ENCODE data around the gene PRKCB.

PRKCB gene

GRCh38 chr16:23974223-23974622, 138.4 kb downstream of the PRKCB start:
- no peak for DNase-seq

- no peak for DNase-seq
These were observed 139.5 kb downstream of the PRKCB start for GRCh38 chr16:23975293-23975692.

GRCh38 chr16:23976091-23976490, 140.3 kb downstream of the PRKCB start:
- DNase-seq, result no peak

GRCh38 chr16:23976524-23976923, 140.7 kb downstream of the PRKCB start:
- DNase-seq, result no peak

GRCh38 chr16:23979441-23979840, 143.7 kb downstream of the PRKCB start:
- DNase-seq, result no peak

GRCh38 chr16:23979982-23980381, 144.2 kb downstream of the PRKCB start:
- no peak for DNase-seq

GRCh38 chr16:23981429-23982399, 145.9 kb downstream of the PRKCB start:
- no peak for DNase-seq

GRCh38 chr16:23986455-23986854, 150.7 kb downstream of the PRKCB start:
- no peak for DNase-seq

- DNase-seq, result no peak
These were observed 151.7 kb downstream of the PRKCB start for GRCh38 chr16:23987443-23987842.

- DNase-seq, result no peak
These were observed 154.7 kb downstream of the PRKCB start for GRCh38 chr16:23990507-23990906.

GRCh38 chr16:23991066-23991465, 155.3 kb downstream of the PRKCB start:
- DNase-seq, result no peak

GRCh38 chr16:23994615-23995014, 158.8 kb downstream of the PRKCB start:
- DNase-seq, result no peak

- DNase-seq, result no peak
These were observed 160.6 kb downstream of the PRKCB start for GRCh38 chr16:23996258-23996955.

- DNase-seq, result no peak
These were observed 163.0 kb downstream of the PRKCB start for GRCh38 chr16:23998771-23999170.

- no peak for DNase-seq
These were observed 163.9 kb downstream of the PRKCB start for GRCh38 chr16:23999663-24000062.

GRCh38 chr16:24001710-24002109, 165.9 kb downstream of the PRKCB start:
- DNase-seq, result no peak

GRCh38 chr16:24002619-24003018, 166.8 kb downstream of the PRKCB start:
- DNase-seq, result no peak

GRCh38 chr16:24005577-24005976, 169.8 kb downstream of the PRKCB start:
- no peak for DNase-seq

- DNase-seq, result no peak
These were observed 171.6 kb downstream of the PRKCB start for GRCh38 chr16:24007391-24007790.

GRCh38 chr16:24007934-24008333, 172.2 kb downstream of the PRKCB start:
- no peak for DNase-seq

GRCh38 chr16:24009098-24009497, 173.3 kb downstream of the PRKCB start:
- no peak for DNase-seq

- no peak for DNase-seq
These were observed 174.2 kb downstream of the PRKCB start for GRCh38 chr16:24009955-24010354.

GRCh38 chr16:24010440-24011089, 174.8 kb downstream of the PRKCB start:
- DNase-seq, result peak; percentile 79 to 85

GRCh38 chr16:24011237-24011636, 175.5 kb downstream of the PRKCB start:
- DNase-seq, result no peak

Data from AML-193 (cell line).